HG02798 (cell line): Measurements from ENCODE around the gene ARHGEF28.

Experiments
- ATAC-seq: cut with Tn5 transposase; IDR thresholded peaks from one replicate; pipeline ENCODE4 v1.9.1; 2021; ENCODE audit warnings: mild to moderate bottlenecking; ENCODE audit not compliant: unreplicated experiment, poor library complexity

The ARHGEF28 gene

DNA sequence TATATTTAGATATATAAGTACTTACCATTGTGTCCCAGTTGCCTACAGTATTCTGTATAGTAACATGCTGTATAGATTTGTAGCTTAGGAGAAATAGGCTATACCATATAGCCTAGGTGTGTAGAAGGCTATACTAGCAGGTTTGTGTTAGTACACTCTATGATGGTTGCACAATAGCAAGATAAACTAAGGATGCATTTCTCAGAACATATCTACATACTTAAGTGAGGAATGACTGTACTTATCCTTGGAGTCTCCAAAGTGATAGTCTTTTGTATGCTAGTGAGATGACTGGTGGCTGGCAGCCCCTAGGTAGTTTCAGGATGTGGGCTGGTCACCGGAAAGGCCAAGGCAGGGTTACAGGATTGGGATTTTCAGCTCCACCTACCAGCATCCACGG is 208.7 kb downstream of the ARHGEF28 start:
- ATAC-seq: no peak

DNA sequence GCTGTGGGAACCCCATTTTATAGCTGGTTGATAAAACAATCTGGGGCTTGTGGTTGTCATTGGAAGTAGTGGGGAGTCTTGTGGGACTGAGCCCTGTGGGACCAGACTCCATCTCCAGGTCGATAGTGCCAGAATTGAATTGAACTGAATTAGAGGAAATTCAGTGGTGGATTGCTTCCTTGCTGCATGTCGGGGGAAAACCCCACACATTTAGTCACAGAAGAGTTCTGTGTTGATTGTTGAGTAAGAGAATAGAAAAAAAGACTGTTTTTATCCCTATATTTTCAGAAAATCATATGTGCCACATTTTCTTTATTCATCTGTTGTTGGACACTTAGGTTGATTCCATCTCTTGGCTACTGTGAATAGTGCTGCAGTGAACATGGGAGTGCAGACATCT is 209.7 kb downstream of the ARHGEF28 start:
- no peak for ATAC-seq

DNA sequence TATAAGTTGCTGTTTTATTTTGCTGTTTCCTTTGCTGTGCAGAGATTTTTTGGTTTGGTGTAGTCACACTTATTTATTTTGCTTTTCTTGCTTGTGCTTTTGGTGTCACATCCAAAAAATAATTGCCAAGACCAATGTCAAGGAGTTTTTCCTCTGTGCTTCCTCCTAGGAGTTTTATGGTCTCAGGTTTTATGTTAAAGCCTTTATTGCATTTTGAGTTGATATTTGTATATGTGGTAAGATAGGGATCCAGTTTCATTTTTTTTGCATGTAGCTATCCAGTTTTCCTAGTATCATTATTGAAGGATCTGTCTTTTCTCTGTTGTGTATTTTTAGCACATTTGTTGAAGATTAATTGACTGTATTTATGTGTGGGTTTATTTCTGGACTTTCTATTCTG is 210.6 kb downstream of the ARHGEF28 start:
- ATAC-seq: no peak

DNA sequence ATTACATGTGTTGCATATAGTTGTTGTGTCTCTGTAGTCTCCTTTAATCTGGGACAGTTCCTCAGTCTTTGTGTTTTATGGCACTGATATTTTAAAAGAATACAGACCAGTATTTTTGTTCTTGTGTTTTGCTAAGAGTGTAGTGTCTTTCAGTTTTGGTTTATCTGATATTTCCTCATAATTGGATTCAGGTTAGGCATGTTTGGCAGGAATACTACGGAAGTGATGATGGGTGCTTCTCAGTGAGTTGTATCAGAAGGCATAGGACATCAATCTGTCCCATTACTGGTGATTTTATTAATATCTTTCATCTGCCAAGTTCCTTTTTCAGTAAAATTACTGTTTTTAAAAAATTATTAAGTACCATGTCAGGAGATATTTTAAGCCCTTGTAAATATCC is 212.9 kb downstream of the ARHGEF28 start:
- ATAC-seq: no peak

DNA sequence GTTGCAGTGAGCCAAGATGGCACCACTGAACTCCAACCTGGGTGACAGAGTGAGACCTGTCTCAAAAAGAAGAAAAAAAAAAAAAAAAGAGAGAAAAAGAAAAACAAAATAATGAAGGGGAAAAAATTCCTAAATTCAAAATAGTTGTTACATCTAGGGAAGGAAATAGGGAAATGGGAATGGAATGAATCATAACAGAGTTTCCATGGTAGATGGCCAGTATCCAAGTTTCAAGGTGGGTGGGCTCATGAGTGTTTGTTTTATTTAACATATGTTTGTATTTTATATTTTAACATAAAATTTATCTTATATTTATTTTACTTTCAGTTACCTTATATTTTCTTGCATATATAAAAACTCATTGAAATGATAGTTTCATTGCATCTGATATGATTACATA is 215.6 kb downstream of the ARHGEF28 start:
- no peak for ATAC-seq

DNA sequence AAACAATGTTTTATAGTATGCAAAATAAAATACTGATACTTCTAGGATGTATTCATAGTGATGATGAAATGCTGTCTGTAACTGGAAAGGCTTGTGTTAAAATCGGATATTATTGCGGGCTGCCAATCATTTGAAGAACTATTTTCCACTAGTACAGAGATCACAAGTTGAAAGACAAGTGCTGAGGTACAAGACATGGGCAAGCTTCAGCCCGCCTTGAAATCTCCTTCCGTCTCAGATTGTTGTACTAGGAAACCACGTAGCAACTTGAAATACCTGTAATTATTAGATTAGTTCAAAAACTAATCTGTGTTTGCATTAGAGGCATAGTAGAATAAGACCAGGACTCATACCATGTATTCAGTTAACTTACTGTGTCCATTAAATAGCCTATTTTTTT is 218.2 kb downstream of the ARHGEF28 start:
- ATAC-seq: no peak

DNA sequence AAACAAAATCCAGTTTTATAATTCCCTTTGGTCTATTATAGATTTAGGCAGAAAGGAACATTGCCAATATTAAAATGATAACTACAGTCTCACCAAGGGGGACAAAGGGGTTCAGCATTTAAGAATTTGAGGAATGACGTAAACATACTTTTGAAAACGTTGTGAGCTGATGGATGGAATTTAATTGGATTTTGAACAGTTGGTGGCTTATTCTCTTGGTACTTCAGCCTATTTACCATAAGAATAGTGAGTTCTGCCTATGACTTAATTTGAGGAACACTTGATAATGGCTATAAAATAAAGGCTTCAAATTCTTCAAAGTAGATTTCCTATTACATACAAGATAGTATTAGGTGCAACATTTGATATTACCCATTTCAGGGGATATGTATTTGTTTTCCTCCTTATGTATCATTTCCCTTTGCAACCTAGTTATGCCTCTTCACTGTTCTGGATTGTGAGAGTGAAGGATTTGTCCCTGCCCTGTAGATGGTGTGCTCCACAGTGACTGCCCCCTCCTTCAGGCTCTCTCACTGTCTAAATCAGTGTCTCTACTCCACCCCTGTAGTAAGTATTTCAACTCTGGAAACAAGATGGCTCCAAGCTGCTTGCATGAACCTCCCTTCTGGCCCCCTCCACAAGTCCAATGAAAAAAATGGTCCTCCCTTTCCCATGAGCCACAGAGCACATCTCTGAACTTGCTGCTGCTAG is 225.6 kb downstream of the ARHGEF28 start:
- no peak for ATAC-seq

DNA sequence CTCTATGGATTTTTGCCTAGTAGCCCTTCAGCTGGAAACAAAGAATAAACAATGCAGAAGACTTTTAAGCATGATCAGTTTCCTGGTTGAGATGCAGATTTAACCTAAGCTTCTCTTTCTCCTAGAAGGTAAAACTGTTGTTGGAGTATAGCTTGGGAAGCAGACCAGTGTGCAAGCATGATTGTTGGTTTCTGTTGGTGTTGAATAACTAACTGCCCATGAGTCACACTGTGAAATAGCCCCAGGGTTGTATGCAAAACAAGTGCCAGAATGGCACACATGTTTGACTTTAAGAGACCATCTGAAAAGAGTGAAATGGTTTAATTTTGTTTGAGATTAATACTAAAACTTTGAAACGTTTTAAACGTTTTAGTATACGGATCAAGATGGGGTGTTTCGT is 227.1 kb downstream of the ARHGEF28 start:
- ATAC-seq: no peak

DNA sequence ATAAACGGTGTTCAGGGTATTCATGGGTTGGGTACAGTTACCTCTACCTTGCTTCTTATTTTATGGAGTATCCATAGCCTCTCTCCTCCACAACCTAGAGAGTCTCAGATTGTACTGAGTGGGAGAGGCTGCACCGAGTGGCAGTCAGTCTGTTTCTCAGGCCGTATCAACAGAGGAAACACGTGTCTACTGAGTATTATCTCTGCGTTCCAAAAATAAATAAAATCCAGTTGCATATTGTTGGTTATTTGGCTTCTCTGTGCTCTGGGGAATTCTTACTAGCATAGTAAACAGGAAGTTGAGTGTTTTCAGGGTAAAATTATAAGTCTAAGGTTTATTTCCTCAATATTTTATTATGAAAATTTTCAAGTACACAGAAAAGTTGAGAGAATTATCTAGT is 231.0 kb downstream of the ARHGEF28 start:
- no peak for ATAC-seq

DNA sequence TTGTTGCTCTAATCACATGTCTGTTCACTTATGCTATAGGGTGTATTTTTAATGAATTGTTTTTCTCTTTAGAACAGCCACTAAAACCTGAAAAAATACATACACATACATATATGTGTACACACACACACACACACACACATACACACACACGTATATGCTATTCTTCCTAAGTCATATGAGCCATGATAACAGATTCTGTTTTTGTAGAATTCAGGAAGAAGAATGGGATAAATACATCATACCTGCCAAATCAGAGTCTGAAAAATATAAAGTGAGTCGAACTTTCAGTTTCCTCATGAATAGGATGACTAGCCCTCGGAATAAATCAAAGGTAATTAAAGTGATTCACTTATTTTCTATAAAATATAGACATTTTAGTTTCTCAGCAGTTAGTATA is 231.4 kb downstream of the ARHGEF28 start:
- ATAC-seq: no peak

DNA sequence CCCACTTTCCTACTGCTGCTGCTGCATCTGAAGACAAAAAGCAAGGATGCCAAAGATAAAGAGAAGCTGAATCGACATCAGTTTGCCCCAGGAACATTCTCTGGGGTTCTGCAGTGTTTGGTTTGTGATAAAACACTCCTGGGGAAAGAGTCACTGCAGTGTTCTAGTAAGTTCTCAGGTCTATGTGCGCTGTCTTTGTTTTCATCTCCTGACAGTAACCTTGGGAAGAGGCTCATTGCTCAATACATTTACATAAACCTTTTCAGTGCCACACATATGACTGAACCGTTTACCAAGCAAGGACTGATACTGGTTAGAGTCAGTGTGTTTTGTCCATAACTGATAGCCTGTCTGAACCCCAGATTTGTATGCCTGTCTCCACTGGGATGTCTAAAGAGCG is 232.1 kb downstream of the ARHGEF28 start:
- no peak for ATAC-seq

DNA sequence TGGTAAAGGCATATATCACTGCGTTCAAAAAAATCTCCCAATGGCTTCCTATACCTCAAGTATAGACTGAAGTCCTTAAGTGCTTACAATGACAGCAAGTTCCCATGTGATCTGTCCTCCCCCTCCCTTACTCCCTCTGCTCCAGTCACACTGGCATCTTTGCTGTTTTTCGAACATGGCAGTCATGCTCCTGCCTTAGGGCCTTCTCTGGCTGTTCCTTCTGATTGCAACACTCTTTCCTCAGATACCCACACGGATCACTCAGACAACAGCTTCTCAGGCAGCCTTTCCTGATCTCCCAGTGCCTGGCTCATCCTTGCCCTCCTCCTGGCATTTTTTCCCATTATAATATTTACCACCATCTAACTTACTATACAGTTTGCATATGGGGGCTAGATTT is 232.8 kb downstream of the ARHGEF28 start:
- no peak for ATAC-seq

DNA sequence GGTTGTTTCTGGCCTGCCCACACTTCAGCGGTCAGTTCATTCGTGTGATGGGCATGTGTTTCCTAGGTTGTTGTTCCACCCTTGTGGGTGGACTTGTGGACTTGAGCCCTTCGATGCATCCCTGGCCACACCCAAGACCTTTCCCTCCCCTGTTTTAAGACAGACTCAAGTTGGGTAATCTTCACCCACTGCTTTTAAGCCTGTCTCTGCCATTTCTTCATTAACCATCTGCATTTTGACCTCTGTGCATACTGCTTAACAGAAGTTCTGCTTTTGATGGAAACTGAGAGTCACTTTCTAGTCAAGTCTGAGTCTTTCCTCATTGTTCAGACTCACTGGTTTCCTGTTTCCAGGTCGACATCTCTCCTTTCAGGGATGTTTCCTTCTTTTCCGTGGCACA is 233.7 kb downstream of the ARHGEF28 start:
- no peak for ATAC-seq

DNA sequence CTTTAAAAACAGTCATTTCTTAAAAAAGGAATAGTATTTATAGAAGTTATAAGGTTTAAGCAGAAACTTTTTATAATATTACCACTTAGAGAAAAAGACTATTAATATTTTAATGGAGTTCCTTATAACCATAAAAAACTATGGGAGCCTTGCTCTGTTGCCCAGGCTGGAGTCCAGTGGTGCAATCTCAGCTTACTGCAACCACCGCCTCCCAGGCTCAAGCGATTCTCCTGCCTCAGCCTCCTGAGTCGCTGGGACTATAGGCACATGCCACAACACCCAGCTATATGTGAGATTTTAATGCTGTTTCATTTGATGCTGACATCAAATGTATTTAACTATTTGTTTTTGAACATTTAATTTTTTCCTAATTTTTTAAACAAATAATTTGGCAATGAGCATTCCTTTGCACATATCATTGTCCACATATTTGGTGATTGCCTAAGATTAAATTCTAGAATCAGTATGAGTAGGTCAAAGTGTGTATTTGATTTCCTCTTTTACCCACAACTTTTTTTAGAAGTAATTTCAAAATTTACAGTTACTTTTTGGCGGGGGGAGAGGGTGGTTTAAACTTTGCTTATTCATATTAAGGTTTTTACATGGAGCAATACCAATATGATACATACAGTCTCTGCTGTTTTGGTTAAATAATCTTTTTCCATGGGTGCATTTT is 235.5 kb downstream of the ARHGEF28 start:
- ATAC-seq: no peak

DNA sequence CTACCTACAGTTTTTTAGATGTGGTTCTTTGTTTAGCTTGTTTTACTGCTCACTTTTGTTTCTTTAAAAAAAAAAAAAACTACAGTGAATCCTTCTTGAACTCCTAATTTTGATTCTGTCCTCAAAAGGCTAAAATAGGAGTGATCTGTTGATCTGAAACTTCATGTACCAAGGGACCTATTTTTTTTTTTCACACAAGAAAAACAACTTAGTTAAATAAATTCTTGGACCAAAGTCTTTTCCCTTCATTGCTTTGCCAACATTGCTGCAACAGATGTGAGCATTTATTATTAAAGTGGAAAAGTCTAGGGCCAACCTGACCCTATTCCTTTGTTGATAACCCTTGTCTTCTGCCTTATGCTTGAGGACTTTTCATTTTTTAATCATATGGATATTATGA is 236.8 kb downstream of the ARHGEF28 start:
- no peak for ATAC-seq

DNA sequence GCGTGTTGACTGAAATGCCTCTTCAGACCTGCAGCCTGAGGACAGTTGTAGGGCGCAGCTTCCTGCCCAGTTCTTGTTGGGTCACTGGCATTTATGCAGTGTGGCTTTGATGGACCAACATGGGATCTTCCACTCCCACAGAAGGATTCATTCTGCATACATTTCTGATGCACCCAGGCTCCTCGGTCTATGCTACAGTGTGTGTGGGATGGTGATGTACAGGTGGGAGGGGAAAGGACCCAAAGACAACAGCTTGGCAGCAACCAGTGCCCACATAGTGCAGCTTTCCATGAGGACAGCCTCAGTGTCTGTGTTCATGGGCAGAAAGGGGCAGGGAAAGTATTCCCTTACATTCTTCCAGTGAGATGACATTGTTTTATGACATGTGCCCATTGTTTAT is 237.9 kb downstream of the ARHGEF28 start:
- ATAC-seq: no peak

DNA sequence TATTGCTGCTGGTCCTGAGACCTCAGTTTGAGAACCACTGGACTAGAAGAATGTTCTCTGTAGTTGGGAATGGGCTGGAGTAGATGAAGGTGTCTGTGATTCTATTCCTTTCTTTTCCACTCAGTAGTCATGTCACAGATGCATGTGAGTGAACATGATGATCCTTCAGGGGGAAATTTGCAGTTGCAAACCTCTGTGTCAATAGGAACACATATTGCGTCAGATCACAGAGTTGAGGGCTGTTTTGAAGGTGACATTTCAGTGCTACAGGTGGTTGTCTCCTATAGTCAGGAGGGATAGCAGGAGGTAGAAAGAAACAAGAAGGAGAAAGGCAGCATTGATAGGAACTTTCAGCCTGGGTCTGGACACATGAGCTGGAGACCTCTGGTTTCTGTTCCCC is 239.3 kb downstream of the ARHGEF28 start:
- ATAC-seq: no peak

DNA sequence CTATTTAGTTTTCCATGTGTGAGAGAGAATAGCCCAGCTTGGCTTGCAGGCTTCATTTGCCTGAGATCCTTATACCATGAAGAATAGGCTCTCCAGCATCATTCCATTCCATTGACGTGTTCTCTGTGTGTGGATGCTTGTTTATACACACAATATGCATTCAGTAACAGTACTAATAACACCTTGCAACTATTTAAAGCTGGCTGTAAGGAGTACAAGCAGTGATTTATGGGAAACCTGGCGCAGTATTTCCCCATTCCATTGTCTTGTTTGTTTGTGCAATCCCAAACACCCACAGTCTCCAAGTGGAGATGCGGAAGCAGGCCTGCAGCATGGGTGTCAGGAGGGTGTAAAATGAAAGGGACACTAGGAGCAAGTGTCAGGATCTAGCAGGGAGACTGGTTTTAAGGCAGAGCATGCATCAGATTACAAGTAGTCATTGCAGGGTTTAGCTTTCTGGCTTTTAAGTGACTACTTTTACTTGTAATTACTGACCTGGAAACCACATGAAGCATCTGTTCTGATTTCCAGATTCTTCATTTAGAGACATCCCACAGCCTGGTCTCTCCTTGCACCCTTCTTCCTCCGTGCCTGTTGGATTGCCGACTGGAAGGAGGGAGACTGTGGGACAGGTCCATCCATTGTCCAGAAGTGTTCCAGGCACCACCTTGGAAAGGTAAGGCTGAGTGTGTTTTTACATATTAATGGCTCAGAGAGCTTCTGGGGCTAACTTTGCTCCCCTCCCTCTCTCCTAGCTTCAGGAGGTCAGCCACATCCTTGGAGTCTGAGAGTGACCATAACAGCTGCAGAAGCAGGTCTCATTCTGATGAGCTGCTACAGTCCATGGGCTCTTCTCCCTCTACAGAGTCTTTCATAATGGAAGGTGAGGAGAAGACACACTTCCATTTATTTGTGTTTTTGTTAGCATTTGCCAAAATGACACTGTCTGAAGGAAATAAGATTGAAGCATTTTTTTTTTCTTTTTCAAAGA is 241.6 kb downstream of the ARHGEF28 start:
- no peak for ATAC-seq

DNA sequence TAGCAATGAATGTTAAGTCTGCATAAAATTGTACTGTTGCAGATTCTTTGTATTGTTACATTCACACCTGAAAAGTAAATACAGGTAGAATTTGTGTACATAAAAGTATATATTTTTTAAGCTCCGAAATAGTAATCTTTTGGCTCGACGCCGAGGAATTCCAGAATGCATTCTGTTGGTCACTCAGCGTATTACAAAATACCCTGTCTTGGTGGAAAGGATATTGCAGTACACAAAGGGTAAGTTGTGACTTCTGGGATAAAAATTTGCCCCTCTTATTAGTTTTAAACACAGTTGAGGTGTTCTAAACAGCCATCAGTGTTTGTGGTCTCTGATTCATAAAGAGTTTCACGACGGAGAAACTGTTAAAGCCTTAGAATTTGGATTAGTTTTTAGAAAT is 257.6 kb downstream of the ARHGEF28 start:
- ATAC-seq: no peak

DNA sequence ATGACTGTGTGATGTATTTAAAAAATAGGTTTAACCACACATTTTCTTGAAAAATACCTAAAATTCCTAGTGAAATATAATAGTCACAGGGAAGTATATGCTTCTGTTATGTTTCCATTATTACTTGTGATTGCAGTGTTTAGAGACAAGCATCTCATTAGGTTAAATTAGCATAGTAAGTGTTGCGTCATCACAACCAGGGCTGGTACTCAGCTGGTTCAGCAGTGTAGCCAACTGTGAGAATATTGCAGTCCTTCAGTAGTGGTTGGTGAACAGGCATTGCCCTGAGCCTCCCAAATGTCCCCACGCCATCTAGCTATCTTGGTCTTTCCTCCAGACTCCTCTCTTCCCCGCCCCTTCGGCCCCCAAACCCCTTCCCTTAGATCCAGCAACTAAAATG is 261.7 kb downstream of the ARHGEF28 start:
- no peak for ATAC-seq

DNA sequence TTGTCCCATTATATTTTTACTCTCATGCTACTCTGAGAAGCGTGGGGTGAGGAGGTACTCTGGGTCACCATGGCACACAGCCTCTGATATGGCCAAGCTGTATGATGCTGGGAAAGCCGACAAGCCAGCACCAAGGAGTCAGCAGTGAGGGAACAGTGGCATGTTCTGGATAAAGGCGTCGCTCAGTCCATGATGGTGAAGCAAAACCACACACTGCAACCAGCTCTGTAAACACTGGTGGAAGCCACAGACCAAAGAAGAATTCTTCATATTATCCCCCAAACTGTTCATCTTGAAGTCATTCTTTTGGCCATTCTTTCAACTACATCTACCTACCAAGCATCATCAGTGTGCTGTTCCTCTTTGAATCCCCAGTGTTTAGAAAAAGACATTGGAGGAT is 264.6 kb downstream of the ARHGEF28 start:
- ATAC-seq: no peak
